Astrocyte (in vitro differentiated cells and primary cell): Measurements from ENCODE around the gene CFAP119. TPM values are rescaled to one million over a fixed set of nuclear protein-coding genes. Genes with fewer than 3 reads are reported as not detected.
A peak's percentile ranks its signal among the peaks of the same experiment; 100 is the strongest.

ENCODE experiments used
- DNase-seq: peaks from one replicate; pipeline ENCODE4 v3.0.0-alpha.2; 2010; ENCODE audit warnings: low read depth
- FAIRE-seq: peaks from 2 replicates; lab custom pipeline; 2011; peaks lifted over from hg19 to GRCh38; lab: Jason Lieb, UNC
- H2AFZ ChIP-seq: 2 replicates; pipeline ENCODE4 v1.6.0; 2012; ENCODE audit warnings: low read depth, low read length, inconsistent platforms
- H3K27ac ChIP-seq: 2 replicates; pipeline ENCODE4 v1.5.1; 2011; ENCODE audit warnings: low read depth, low read length, inconsistent platforms
- H3K27me3 ChIP-seq: 2 replicates; pipeline ENCODE4 v1.6.0; 2011; ENCODE audit warnings: low read length, inconsistent platforms; ENCODE audit not compliant: insufficient read depth
- H3K36me3 ChIP-seq: 2 replicates; pipeline ENCODE4 v1.5.1; 2011; ENCODE audit warnings: low read length, inconsistent platforms; ENCODE audit not compliant: insufficient read depth
- H3K4me1 ChIP-seq: 2 replicates; pipeline ENCODE4 v1.5.1; 2011; ENCODE audit warnings: low read length, inconsistent platforms; ENCODE audit not compliant: insufficient read depth
- H3K4me2 ChIP-seq: 2 replicates; pipeline ENCODE4 v1.6.0; 2012; ENCODE audit warnings: low read length, inconsistent platforms
- H3K4me3 ChIP-seq: 2 replicates; pipeline ENCODE4 v1.5.1; 2011; ENCODE audit warnings: low read depth, mild to moderate bottlenecking, low read length, inconsistent platforms; ENCODE audit not compliant: insufficient read depth
- H3K79me2 ChIP-seq: 2 replicates; pipeline ENCODE4 v1.6.0; 2012; ENCODE audit warnings: mild to moderate bottlenecking, low read length, inconsistent platforms; ENCODE audit not compliant: insufficient read depth
- H3K9ac ChIP-seq: 2 replicates; pipeline ENCODE4 v1.6.0; 2012; ENCODE audit warnings: mild to moderate bottlenecking, low read length, inconsistent platforms
- H3K9me3 ChIP-seq: 2 replicates; pipeline ENCODE4 v1.5.1; 2012; ENCODE audit warnings: low read depth, mild to moderate bottlenecking, low read length, inconsistent platforms; ENCODE audit not compliant: insufficient read depth
- H4K20me1 ChIP-seq: 2 replicates; pipeline ENCODE4 v1.6.0; 2012; ENCODE audit warnings: low read length, inconsistent platforms; ENCODE audit not compliant: insufficient read depth
- H3K27ac Mint-ChIP-seq: one replicate; pipeline ENCODE4 v1.8.0; 2021; ENCODE audit warnings: mild to moderate bottlenecking, mixed read lengths; ENCODE audit not compliant: unreplicated experiment
- H3K27me3 Mint-ChIP-seq: one replicate; pipeline ENCODE4 v1.8.0; 2021; ENCODE audit warnings: low read depth, mixed read lengths; ENCODE audit not compliant: unreplicated experiment
- H3K36me3 Mint-ChIP-seq: one replicate; pipeline ENCODE4 v1.8.0; 2021; ENCODE audit warnings: low read depth, mixed read lengths; ENCODE audit not compliant: unreplicated experiment
- H3K4me1 Mint-ChIP-seq: one replicate; pipeline ENCODE4 v1.8.0; 2021; ENCODE audit warnings: low read depth, mixed read lengths; ENCODE audit not compliant: unreplicated experiment
- H3K4me3 Mint-ChIP-seq: one replicate; pipeline ENCODE4 v1.8.0; 2021; ENCODE audit warnings: mild to moderate bottlenecking, moderate library complexity, mixed read lengths; ENCODE audit not compliant: unreplicated experiment
- H3K9me3 Mint-ChIP-seq: one replicate; pipeline ENCODE4 v1.8.0; 2021; ENCODE audit warnings: mild to moderate bottlenecking, mixed read lengths; ENCODE audit not compliant: unreplicated experiment
- CTCF ChIP-seq: IDR thresholded peaks from 2 replicates; pipeline ENCODE4 v1.5.1; 2011; ENCODE audit warnings: low read depth, mild to moderate bottlenecking, inconsistent platforms, low read length, moderate library complexity; ENCODE audit not compliant: insufficient read depth
- EZH2 ChIP-seq: IDR thresholded peaks from 2 replicates; pipeline ENCODE4 v1.6.1; 2012; ENCODE audit warnings: mild to moderate bottlenecking, low read length, inconsistent platforms; ENCODE audit not compliant: insufficient read depth
- total RNA-seq: library from RNA; stranded (reverse); gene quantifications from 2 replicates; pipeline ENCODE4 v1.2.1, GENCODE V29; 2021

CFAP119 gene
- total RNA-seq, 1 donor from 2014 or later: 4.0 TPM

- H3K36me3 Mint-ChIP-seq: peaks cover 12% of the 10 kb centered on the region
- peak overlapping the region; percentile 57 for H3K4me3 Mint-ChIP-seq
Measured at GRCh38 chr16:30750876-30751465, 10.9 kb downstream of the CFAP119 start.

GRCh38 chr16:30750201-30750600 is 11.7 kb downstream of the CFAP119 start:
- H3K27me3 Mint-ChIP-seq: no peaks in the 10 kb centered on the region
- FAIRE-seq: no peak
- H2AFZ ChIP-seq: no peak overlapping the region
- peaks cover 32% of the 10 kb centered on the region for H3K79me2 ChIP-seq
- no peak overlapping the region for H3K4me2 ChIP-seq
- peaks cover 7% of the 10 kb centered on the region for H3K4me1 Mint-ChIP-seq
- H3K27ac ChIP-seq: no peak overlapping the region
- H3K27me3 ChIP-seq: no peaks in the 10 kb centered on the region
- no peak overlapping the region for H3K4me3 ChIP-seq
- DNase-seq: no peak
- H3K9me3 ChIP-seq: no peaks in the 10 kb centered on the region
- peaks cover 12% of the 10 kb centered on the region for H3K36me3 Mint-ChIP-seq
- peaks cover 16% of the 10 kb centered on the region for H4K20me1 ChIP-seq
- TF ChIP-seq EZH2 (no peak), CTCF (no peak)
- H3K4me1 ChIP-seq: peaks cover 11% of the 10 kb centered on the region
- H3K36me3 ChIP-seq: peaks cover 29% of the 10 kb centered on the region
- no peak overlapping the region for H3K9ac ChIP-seq
- H3K4me3 Mint-ChIP-seq: peak overlapping the region; percentile 95
- H3K27ac Mint-ChIP-seq: no peak overlapping the region
- H3K9me3 Mint-ChIP-seq: no peaks in the 10 kb centered on the region

More at GRCh38 chr16:30750876-30751465, 10.9 kb downstream of the CFAP119 start:
- no peak overlapping the region for H3K9ac ChIP-seq
- peaks cover 26% of the 10 kb centered on the region for H3K36me3 ChIP-seq
- H3K27me3 Mint-ChIP-seq: no peaks in the 10 kb centered on the region
- H3K27ac ChIP-seq: no peak overlapping the region
- DNase-seq (no peak), FAIRE-seq (no peak)
- no peak overlapping the region for H3K27ac Mint-ChIP-seq
- H3K4me2 ChIP-seq: no peak overlapping the region
- no peaks in the 10 kb centered on the region for H3K27me3 ChIP-seq
- H3K4me3 ChIP-seq: no peak overlapping the region
- TF ChIP-seq EZH2 (no peak), CTCF (no peak)
- H2AFZ ChIP-seq: no peak overlapping the region
- H4K20me1 ChIP-seq: peaks cover 16% of the 10 kb centered on the region
- H3K4me1 Mint-ChIP-seq: peaks cover 7% of the 10 kb centered on the region
- no peaks in the 10 kb centered on the region for H3K9me3 Mint-ChIP-seq
- H3K4me1 ChIP-seq: peaks cover 11% of the 10 kb centered on the region
- peaks cover 32% of the 10 kb centered on the region for H3K79me2 ChIP-seq
- H3K9me3 ChIP-seq: no peaks in the 10 kb centered on the region
